Right lobe of liver (tissue), 4 donors: ENCODE data around the gene TRAK1.

Experiments used
- CTCF ChIP-seq, 4 donors: fragments of 200-600 bp in 3 of 4; fragments of 450-650 bp in 1 of 4; IDR thresholded peaks; one replicate each; pipeline versions ENCODE4 v1.5.1 to v1.8.0; 2016 to 2022; ENCODE audit warnings: antibody characterized with exemption in 4 of 4, mild to moderate bottlenecking in 2 of 4
- POLR2A ChIP-seq: fragments of 450-650 bp; IDR thresholded peaks from one replicate; pipeline ENCODE4 v1.6.1; 2017; ENCODE audit warnings: antibody characterized with exemption, mild to moderate bottlenecking
- donor health status: DM: no; HTN: no; CAD: no.
- donor health status: DM: no; HTN: no; CAD: no.
- donor health status: DM: no; HTN: yes; CAD: no.

GRCh38 chr3:42235532-42235931 lies 144.4 kb downstream of the TRAK1 start:
- TF ChIP-seq CTCF (IDR thresholded peaks at IDR 0.05) (no peak), POLR2A (no peak)
